Small intestine (tissue), 7 donors: ENCODE measurements around the gene CLMN. TPM values are rescaled to one million over a fixed set of nuclear protein-coding genes. Genes with fewer than 3 reads are reported as not detected.

Source experiments
- DNase-seq, 2 donors: peaks; one replicate each; pipeline versions ENCODE4 v3.0.0 to v3.0.0-alpha.2; 2013
- FAIRE-seq: peaks from 2 replicates; lab custom pipeline; 2012; peaks lifted over from hg19 to GRCh38; lab: Jason Lieb, UNC
- H3K27ac ChIP-seq, 3 donors: one replicate each; pipeline ENCODE4 v1.5.1; 2013; ENCODE audit warnings: low read length in 2 of 3, mild to moderate bottlenecking in 2 of 3, control low read depth in 1 of 3, inconsistent platforms in 1 of 3, low read depth in 1 of 3, moderate library complexity in 1 of 3
- H3K27me3 ChIP-seq, 3 donors: one replicate each; pipeline ENCODE4 v1.6.1; 2013; ENCODE audit warnings: low read length in 3 of 3, inconsistent platforms in 1 of 3; ENCODE audit not compliant: control insufficient read depth in 3 of 3, insufficient read depth in 3 of 3
- H3K36me3 ChIP-seq, 3 donors: one replicate each; pipeline ENCODE4 v1.6.1; 2013; ENCODE audit warnings: low read length in 3 of 3, inconsistent platforms in 1 of 3, low read depth in 1 of 3, mild to moderate bottlenecking in 1 of 3, moderate library complexity in 1 of 3; ENCODE audit not compliant: control insufficient read depth in 3 of 3, insufficient read depth in 2 of 3
- H3K4me1 ChIP-seq, 3 donors: one replicate each; pipeline ENCODE4 v1.6.1; 2013; ENCODE audit warnings: low read length in 2 of 3, inconsistent platforms in 1 of 3, low read depth in 1 of 3, mild to moderate bottlenecking in 1 of 3, moderate library complexity in 1 of 3; ENCODE audit not compliant: control insufficient read depth in 3 of 3, insufficient read depth in 2 of 3
- H3K4me3 ChIP-seq, 3 donors: one replicate each; pipeline ENCODE4 v1.5.1; 2013; ENCODE audit warnings: low read length in 3 of 3, control low read depth in 1 of 3, inconsistent platforms in 1 of 3, low read depth in 1 of 3, mild to moderate bottlenecking in 1 of 3, moderate library complexity in 1 of 3
- H3K9me3 ChIP-seq, 2 donors: one replicate each; pipeline ENCODE4 v1.6.1; 2013; ENCODE audit warnings: low read depth in 1 of 2, low read length in 1 of 2; ENCODE audit not compliant: control insufficient read depth in 2 of 2, insufficient read depth in 1 of 2
- WGBS, 3 donors: extraction: QIAGEN DNeasy Blood & Tissue Kit; methylation state at CpG; one replicate each; pipeline ENCODE4 v1.1.7; 2013; 5-methylcytosine and 5-hydroxymethylcytosine counted together
- polyA plus RNA-seq, 4 donors: library from polyadenylated mRNA; stranded (reverse) in 3 of 4; unstranded in 1 of 4; fragments of 200-250 nt in 3 of 4; fragments of 120-200 nt in 1 of 4; gene quantifications; one replicate each; pipeline versions ENCODE4 v1.2.1 to v1.2.3, GENCODE V29; 2013
- donor health status: healthy with polysubstance abuse.
- donor health status: control.
- donor health status: control.
- donor health status: Bipolar disorder and iron deficiency.
- donor health status: healthy.

CLMN gene
- polyA plus RNA-seq, 4 donors = 2.9 to 25.0 (median 5.7) TPM

DNA sequence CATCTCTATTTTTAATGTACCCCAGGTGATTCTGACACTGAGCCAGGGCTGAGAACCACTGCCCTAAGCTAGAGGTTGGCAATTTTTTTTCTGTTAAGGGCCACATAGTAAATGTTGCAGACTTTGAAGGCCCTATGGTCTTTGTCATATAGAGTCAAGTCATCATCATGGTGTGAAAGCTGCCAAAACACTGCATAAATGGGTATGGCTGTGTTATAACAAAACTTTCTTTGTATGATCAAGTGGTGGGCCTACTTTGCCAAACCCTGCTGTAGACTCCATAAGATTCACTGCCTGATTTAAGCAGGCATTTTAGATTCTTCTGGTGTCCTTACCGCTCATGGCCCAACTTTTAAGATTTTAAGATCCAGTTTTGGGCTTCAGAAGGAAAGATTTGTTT is 76.8 kb downstream of the CLMN start:
- Histone ChIP-seq H3K27ac (no peak overlapping the region), H3K27me3 (no peaks in the 10 kb centered on the region), H3K4me1 (peaks cover 0 to 9% (median 0%) of the 10 kb centered on the region in 3 donors), H3K9me3 (no peaks in the 10 kb centered on the region), H3K36me3 (peaks cover 0 to 3% (median 0%) of the 10 kb centered on the region in 3 donors), H3K4me3 (no peak overlapping the region)
- DNase-seq (no peak), FAIRE-seq (no peak)
- WGBS, 3 donors = 94 to 100% (median 97%) methylated on average over 1 of the region's 1 CpG

DNA sequence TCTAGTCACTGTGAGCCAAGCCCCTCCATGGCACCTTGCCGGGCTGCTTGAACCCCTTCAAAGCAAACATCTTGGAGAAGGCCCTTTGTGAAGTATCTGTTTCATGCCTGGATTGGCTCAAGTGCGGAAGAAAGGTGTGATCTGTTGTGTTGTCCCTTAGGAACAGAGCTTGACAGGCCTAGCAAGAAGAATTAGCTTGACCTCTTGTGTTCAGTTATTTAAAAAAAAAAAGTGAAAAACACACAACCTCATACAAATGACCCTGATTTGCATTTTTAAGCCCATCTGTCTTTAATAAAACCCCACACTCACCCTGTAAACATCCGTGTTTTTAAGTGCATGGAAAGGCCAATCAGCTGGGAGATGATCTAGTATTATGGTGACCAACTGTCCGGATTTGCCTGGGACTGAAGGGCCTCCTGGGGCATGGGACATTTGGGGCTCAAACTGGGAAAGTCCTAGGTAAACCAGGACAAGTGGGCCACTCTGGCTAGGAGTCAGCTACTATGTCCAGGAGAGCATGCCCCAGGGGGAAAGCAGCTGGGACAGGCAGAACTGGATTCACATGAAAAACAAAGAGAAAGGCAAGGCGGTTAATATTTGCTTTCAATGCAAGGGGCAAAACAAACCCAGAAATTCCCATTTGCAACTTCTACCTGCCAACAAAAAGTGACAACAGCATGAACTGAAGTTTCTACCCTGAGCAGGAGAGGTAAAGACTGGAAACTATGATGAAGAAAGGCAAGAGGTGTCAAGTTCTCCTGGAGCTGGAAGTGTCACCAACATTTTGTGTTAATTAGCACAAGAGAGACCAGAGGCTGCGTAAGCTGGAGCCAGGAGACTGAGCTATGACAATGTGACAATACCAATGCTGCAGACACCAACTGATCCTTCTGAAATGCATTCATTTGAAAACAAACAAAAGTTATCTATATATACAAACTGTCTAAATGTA is 78.6 kb downstream of the CLMN start:
- no peak overlapping the region for H3K27ac ChIP-seq

DNA sequence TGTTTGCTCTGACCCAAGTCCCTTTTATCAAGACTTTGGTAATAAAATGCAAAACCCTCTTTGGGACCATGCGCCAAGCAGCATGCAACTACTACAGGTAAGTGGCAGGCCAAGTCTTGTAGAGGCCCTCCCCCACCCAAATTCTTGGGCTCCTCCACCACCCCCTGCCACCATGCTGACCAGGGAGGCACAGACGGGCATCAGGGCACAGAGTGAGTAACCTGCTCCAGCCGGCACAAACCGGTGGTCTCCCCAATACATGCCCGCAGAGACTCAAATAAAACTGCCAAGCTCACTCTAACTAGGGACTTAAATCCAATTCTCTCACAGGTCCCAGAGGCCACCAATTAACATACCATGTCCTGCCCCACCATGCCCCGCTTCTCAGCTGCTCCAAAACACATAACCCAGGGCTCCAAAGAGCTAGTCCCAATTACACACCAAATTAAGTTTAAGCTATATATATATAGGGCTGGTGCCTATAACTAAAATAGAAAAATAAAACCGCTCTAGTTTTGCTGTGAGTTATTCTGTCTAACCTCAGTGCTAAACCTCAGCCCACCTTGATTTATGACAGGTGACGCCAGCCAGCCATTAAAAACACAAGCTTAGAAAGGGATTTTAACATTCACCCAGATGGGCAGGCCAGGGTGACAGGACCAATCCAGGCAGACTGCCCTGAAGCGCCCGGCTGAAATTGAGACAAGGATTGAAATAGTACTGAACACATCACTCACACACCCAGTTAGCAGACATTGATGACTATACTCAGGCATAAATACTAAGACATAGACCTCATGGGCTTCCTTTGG is 81.0 kb downstream of the CLMN start:
- Histone ChIP-seq H3K9me3 (no peaks in the 10 kb centered on the region), H3K4me1 (peaks cover 0 to 23% (median 0%) of the 10 kb centered on the region in 3 donors), H3K36me3 (peaks cover 0 to 11% (median 0%) of the 10 kb centered on the region in 3 donors), H3K4me3 (no peak overlapping the region), H3K27me3 (no peaks in the 10 kb centered on the region), H3K27ac (no peak overlapping the region)
- DNase-seq (no peak), FAIRE-seq (no peak)
- 93 to 95% (median 93%) methylated on average over 10 of the region's 10 CpGs for WGBS, 3 donors

More for the DNA sequence above, 78.6 kb downstream of the CLMN start:
- Histone ChIP-seq H3K4me3 (no peak overlapping the region), H3K4me1 (peaks cover 0 to 23% (median 0%) of the 10 kb centered on the region in 3 donors), H3K27me3 (no peaks in the 10 kb centered on the region), H3K9me3 (no peaks in the 10 kb centered on the region), H3K36me3 (peaks cover 0 to 3% (median 0%) of the 10 kb centered on the region in 3 donors)
- no peak for FAIRE-seq
- DNase-seq = no peak
- 78 to 94% (median 82%) methylated on average over 6 of the region's 6 CpGs for WGBS, 3 donors

DNA sequence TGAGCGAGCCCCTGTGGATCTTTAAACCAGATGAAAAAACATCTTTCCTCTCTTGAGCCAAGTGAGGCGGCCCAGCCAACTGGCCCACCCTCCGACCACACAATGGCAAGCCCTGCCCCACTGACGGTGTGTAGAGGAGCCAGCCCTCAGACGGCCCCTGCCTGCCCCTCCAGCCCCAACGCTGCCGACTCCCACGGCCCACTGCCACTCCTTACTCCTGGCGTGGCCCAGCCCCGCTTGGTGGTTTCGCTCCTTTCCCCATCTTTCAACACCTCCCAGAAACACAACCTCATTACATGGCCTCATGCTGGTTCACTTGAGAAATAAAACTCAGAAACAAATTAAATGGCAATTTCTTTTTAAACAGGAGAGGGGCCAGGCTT is 81.8 kb downstream of the CLMN start:
- Histone ChIP-seq H3K27me3 (no peaks in the 10 kb centered on the region), H3K4me3 (no peak overlapping the region), H3K36me3 (peaks cover 0 to 11% (median 0%) of the 10 kb centered on the region in 3 donors), H3K9me3 (no peaks in the 10 kb centered on the region), H3K4me1 (peaks cover 0 to 23% (median 0%) of the 10 kb centered on the region in 3 donors), H3K27ac (no peak overlapping the region)
- no peak for FAIRE-seq
- DNase-seq = no peak
- 78 to 85% (median 83%) methylated on average over 11 of the region's 11 CpGs for WGBS, 3 donors

DNA sequence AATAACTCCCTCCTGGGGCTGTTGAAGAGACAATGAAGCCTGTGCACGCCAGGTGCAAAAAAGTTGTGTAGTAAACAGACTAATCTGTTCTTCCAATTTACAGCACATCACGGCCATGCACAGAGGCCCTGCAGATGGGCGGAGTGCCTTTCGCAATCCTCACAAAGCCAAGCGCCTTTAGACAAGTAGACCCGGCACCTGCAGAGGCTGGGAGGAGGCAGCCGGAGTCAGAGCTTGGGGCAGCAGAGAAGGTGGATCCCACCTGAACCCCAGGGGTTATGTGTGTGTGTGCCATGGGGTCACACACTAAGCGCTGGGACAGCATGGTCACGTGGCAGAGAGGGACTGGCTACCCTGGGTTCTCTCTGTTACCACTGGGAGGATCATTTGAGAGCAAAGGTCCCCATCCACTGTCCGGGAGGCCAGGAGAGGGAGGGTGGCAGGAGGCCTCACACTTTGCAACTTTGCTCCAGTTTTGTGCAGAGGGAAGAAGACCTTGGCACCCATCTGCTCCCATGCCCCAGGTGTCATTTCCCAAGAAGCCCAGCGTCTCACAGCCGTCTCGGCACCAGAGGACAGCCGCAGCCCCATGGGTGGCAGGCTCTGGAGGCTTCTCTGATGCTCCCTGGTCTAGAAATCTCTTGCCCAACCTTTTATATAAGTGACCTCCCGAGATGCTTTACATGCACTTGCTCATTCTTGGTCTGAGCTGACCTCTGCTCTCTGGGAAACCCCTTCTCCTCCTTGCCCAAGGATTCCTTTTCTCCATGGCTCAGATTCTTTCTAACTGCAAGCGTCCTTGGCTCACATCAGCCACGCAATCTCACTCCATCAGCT is 82.4 kb downstream of the CLMN start:
- peak overlapping the region in 1 of 3 donors; percentile 19 for H3K27ac ChIP-seq
- peaks cover 0 to 11% (median 0%) of the 10 kb centered on the region in 3 donors for H3K36me3 ChIP-seq
- DNase-seq (peak; percentile 43 to 79), FAIRE-seq (no peak)
- H3K4me1 ChIP-seq = peaks cover 0 to 23% (median 0%) of the 10 kb centered on the region in 3 donors
- no peaks in the 10 kb centered on the region for H3K9me3 ChIP-seq
- no peak overlapping the region for H3K4me3 ChIP-seq
- 39 to 68% (median 55%) methylated on average over 17 of the region's 17 CpGs for WGBS, 3 donors
- no peaks in the 10 kb centered on the region for H3K27me3 ChIP-seq

DNA sequence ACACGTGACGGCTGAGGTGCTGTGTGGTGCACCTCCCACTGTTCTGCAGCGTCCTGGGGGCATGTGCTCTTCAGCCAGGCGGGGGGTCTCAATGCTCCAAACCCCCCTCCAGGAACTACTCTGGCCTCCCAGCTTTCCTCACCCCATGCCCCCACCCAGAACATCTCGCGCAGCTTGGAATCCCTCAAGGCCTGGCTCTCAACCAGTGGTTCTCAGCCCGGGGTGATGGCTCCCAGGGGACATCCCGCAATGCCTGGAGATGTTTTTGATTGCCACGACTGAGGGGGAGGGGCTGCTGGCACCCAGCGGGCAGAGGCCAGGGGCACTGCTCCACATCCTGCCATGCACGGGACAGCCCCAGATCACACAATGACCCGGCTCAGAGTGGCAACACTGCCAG is 83.5 kb downstream of the CLMN start:
- H3K4me1 ChIP-seq = peaks cover 0 to 28% (median 3%) of the 10 kb centered on the region in 3 donors
- H3K4me3 ChIP-seq = no peak overlapping the region
- WGBS, 3 donors = 72 to 84% (median 81%) methylated on average over 12 of the region's 12 CpGs
- H3K27ac ChIP-seq = no peak overlapping the region
- DNase-seq (no peak), FAIRE-seq (no peak)
- H3K36me3 ChIP-seq = peaks cover 0 to 11% (median 0%) of the 10 kb centered on the region in 3 donors
- no peaks in the 10 kb centered on the region for H3K27me3 ChIP-seq
- no peaks in the 10 kb centered on the region for H3K9me3 ChIP-seq

DNA sequence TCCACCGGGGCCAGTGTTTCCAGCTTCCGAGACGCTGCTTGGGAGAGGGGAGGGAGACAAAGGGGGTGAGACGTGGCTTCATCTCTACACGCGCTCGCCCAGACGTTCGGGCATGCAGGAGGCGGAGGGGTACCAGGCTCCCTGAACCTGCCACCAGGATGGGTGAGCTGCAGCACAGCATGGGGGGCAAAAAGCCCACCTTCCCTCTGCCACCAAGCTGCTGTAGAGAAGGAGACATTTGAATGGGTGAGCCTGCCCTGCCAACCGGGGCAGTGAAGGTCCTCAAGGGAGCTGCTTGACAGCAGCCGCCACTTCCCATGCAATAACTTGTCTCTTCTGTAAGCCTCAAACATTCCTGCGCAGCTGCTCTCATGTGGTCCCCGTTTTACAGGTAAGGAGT is 83.9 kb downstream of the CLMN start:
- no peak overlapping the region for H3K4me3 ChIP-seq
- H3K27me3 ChIP-seq = no peaks in the 10 kb centered on the region
- H3K36me3 ChIP-seq = peaks cover 0 to 11% (median 0%) of the 10 kb centered on the region in 3 donors
- H3K27ac ChIP-seq = no peak overlapping the region
- no peak for DNase-seq
- WGBS, 3 donors = 95 to 97% (median 96%) methylated on average over 14 of the region's 14 CpGs
- FAIRE-seq = no peak
- H3K9me3 ChIP-seq = no peaks in the 10 kb centered on the region
- H3K4me1 ChIP-seq = peaks cover 0 to 28% (median 3%) of the 10 kb centered on the region in 3 donors
